ENCODE data around the gene IRF2BP2.

Gene IRF2BP2

GRCh38 chr1:234634387-234634786 is 24.4 kb upstream of the IRF2BP2 start:
- no peak for DNase-seq (ENCODE audit: low spot score)

DNA sequence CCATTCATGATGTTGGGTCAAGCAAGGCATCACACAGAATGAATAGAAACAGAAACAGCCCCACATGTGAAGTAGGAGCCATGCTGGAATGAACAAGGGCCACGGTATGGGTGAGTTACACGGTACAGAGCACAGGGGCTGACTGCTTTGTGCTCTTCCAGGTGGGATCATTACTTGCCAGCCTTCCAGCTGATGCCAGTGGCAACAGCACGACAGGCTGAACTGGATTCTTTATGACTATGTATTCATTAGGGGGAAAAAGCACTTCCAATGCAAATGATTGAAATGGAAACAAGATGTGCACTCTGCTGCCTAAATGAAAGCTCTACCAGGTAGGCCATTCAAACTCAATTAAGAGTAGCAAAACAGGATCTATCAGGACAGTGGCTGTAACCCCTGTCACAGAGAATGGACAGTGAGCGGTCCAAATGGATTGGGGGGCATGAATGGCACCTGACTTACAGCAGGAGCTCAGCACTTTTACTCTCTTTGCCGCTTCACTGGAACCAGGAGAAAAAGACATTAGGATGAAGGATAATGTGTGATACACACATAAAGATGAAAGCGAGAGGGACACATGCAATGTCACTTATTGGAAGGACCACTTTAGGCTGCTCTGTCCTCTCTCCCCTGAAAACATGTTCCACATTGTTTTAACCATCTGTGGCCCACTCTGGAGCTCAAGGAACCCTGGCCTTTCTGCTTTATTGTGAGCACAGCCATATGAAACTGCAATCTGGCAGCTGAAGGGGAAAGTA is 23.4 kb upstream of the IRF2BP2 start:
- no peak for DNase-seq (ENCODE audit: low spot score)

GRCh38 chr1:234632225-234632624 is 22.2 kb upstream of the IRF2BP2 start:
- DNase-seq (ENCODE audit: low spot score) = no peak

GRCh38 chr1:234631721-234632125 is 21.7 kb upstream of the IRF2BP2 start:
- DNase-seq (ENCODE audit: low spot score) = no peak

DNA sequence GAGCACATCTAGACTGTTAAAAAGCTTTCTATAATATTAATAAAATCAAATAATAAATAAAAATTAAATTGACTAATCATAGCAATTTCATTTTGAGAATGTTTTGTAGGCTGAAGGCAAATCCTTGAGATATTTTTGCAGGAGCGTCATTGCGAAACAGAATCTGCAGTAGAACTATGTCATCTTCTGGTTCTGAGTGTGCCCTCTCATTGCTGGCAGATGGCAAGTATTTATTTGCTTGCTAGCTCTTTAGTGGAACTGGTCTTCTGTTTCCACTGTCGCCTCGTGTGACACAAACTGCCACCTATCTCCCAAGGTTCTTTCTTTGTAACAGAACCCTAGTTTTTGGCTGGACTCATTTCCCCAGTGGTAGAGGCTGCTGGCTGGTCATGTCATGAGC is 19.0 kb upstream of the IRF2BP2 start:
- DNase-seq (ENCODE audit: low spot score) = no peak

DNA sequence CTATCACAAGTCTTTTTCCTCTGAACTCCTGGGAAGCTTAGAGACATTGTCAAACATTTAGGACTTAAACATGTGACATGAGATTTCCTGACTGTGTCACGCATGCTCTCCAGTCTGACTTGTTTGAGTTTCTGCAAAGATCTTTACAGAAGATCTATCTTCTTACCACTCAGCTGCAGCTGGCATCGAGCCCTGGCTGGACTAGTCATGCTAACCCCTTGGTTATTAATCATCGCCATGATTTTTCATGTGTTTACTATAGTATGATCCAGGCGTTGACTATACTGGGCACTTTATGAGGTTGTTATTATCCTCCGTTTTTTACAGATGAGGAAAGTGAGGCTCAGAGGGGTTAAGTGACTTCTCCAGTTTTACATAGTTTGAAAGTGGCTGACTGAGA is 18.1 kb upstream of the IRF2BP2 start:
- no peak for DNase-seq (ENCODE audit: low spot score)

GRCh38 chr1:234627009-234627950 is 17.3 kb upstream of the IRF2BP2 start:
- no peak for DNase-seq (ENCODE audit: low spot score)

GRCh38 chr1:234626391-234626790 is 16.4 kb upstream of the IRF2BP2 start:
- no peak for DNase-seq (ENCODE audit: low spot score)

GRCh38 chr1:234624724-234625117 is 14.7 kb upstream of the IRF2BP2 start:
- no peak for DNase-seq (ENCODE audit: low spot score)

- no peak for DNase-seq (ENCODE audit: low spot score)
These were observed 11.8 kb upstream of the IRF2BP2 start for GRCh38 chr1:234621657-234622335.

GRCh38 chr1:234621127-234621468 is 11.1 kb upstream of the IRF2BP2 start:
- no peak for DNase-seq (ENCODE audit: low spot score)

DNA sequence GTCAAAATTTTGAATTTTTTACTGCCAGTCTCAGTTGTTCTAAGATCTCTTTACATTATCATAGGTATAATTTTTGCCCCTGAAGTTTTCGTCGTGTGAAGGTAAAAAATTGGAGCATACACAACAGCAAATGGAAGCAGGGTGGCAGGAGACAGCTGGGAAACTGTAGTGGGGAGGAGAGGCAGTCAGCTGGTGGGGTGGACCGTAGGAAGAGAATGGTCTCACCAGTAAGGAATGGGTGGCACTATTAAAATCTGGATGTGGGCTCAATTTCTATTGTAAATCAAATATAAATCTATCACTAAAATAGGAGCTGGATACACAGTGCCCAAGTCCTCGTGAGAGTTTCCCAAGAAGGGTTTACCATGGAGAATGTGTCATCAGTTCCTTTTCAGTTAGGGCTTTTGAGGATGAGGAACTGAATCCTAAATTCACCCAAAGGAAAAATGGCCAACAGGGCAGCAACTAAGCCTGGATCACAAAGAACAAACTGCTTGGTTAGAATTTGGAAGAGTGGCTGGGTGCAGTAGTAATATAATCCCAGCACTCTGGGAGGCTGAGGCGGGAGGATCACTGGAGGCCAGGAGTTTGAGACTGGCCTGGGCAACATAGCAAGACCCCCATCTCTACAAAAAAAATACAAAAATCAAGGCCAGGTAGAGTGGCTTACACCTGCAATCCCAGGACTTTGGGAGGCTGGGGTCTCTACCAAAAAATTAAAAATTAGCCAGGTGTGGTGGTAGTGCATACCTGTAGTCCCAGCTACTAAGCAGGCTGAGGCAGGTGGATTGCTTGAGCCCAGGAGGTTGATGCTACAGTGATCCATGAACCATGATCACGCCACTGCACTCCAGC is 10.5 kb upstream of the IRF2BP2 start:
- no peak for DNase-seq (ENCODE audit: low spot score)

GRCh38 chr1:234619794-234620247 is 9.8 kb upstream of the IRF2BP2 start:
- no peak for DNase-seq (ENCODE audit: low spot score)

DNA sequence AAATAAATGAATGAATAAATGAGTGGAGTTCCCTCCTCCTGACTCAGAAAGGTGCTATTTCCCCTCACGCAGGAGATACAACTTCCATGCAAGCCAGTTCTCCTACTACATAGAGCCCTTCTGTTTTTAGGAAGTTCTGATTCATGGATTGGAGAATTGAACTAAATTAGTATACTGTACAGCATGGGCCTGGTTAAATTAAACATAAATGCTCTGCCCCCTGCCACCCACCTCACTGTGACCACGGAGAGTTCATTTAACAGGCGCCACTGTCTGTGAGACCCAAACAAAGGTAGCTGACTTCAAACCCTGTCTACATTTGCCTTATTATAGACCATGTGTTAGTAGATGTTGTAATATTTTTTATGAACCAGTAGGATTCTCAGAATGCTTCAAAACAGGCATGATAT is 9.1 kb upstream of the IRF2BP2 start:
- DNase-seq (ENCODE audit: low spot score) = no peak

DNA sequence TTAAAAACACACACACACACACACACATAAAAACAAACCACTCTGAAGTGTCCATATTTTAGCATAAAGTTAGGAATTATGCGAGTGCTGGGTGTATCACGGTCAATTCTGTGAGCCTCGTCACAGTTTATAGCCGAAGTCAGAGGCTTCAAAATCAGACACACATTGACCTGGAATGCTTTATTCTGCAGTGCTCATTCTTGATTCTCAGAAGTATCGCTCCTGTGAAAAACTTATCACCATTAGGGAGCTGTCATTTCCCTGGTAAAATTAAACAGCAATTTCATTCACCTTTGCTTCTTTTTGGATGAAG is 8.7 kb upstream of the IRF2BP2 start:
- no peak for DNase-seq (ENCODE audit: low spot score)

DNA sequence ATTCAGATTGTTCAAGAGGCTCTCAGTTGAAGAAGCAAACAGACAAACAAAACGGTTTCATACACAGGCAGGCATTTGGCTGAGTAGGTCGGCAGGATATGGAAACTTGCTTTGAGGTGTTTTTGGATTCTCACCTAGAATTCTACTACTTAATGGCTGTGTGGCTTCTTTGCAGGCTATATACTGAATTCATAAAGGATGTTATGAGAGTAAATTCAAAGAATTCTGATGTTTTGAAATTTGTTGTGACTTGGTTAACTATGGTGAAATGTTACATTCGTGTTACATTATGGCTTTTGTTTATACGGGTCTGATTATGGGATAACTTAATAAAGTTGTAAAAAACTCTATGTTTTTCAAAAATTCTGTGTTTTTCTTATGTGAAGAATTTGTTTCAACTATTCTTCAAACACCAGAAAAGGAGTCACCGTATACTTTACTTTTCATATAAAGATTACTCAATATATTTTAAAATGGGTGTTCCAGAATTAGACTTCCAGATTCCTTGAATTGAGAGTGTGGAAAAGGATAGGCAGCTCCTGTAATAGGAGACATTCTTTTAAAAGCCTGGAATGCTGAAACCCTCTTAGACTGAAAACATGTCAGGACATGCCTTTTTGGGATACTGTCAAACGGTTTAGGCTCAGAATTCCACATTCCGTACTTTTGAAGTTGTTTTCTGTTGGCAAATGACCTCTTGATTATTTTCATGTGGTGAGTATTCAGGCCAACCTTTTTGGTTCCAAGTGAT is 8.2 kb upstream of the IRF2BP2 start:
- DNase-seq (ENCODE audit: low spot score) = no peak

GRCh38 chr1:234617131-234617985 is 7.4 kb upstream of the IRF2BP2 start:
- no peak for DNase-seq (ENCODE audit: low spot score)

GRCh38 chr1:234616644-234617043 is 6.7 kb upstream of the IRF2BP2 start:
- DNase-seq (ENCODE audit: low spot score) = no peak

DNA sequence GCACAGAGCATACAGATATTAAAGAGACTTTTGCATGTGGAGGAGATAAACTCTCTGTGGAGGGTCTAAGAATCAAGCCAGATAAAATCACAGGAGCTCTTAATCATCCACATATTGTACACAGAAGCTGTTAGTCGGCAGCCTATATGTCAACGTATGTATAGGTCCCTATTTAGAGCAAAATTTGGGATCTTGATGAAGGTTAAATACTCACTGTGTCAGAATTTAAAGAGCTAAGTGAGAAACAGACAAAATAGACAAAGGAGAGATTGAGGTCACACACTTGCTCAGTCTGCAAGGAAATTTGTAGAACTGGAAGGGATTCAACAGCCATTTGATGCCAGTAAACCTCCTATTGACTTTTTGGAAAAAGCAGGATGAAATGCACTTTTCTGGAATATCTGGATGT is 4.1 kb upstream of the IRF2BP2 start:
- no peak for DNase-seq (ENCODE audit: low spot score)

All from germinal center (tissue), 1 donor.